GM12801 (cell line): ENCODE measurements around the gene INTS4.

ENCODE experiments used
- CTCF ChIP-seq: IDR thresholded peaks from one replicate; pipeline ENCODE4 v1.5.1; 2011; ENCODE audit warnings: control low read depth; ENCODE audit not compliant: insufficient read length; ENCODE audit errors: extremely low read depth

The INTS4 gene

GRCh38 chr11:77994434-77995362 lies at the start of gene INTS4:
INTS4 (minus strand) TSS chr11:77994668; CDS start chr11:77994643, 25 bp downstream.
- no peak for TF ChIP-seq CTCF

- TF ChIP-seq CTCF, result no peak
Observed at GRCh38 chr11:78041843-78042440, 47.5 kb upstream of the INTS4 start.

GRCh38 chr11:78040691-78041379 lies 46.4 kb upstream of the INTS4 start:
- no peak for TF ChIP-seq CTCF

- no peak for TF ChIP-seq CTCF
Observed at GRCh38 chr11:78039919-78040671, 45.6 kb upstream of the INTS4 start.

GRCh38 chr11:78039391-78039918 lies 45.0 kb upstream of the INTS4 start:
- no peak for TF ChIP-seq CTCF

- TF ChIP-seq CTCF, result no peak
Observed at GRCh38 chr11:78038697-78039313, 44.3 kb upstream of the INTS4 start.
